PC-3 (cell line): ENCODE measurements around the gene TOPBP1. TPM values are rescaled to one million over a fixed set of nuclear protein-coding genes. Genes with fewer than 3 reads are reported as not detected.

ENCODE experiments used
- ATAC-seq: fragments of 200-7000 bp; cut with Tn5 transposase; 2 replicates; pipeline ENCODE4 v1.9.1; 2020; ENCODE audit warnings: mild to moderate bottlenecking, moderate library complexity
- BruUV-seq: library from RNA; stranded (reverse); fragments of 400-500 nt; replicated peaks from 2 replicates; lab custom pipeline; 2021; lab: Mats Ljungman, UMichigan
- CTCF ChIA-PET: fragments of 300-600 bp; sonication (Branson Sonifier 250); formaldehyde crosslinking; loops from one replicate; lab custom pipeline; 2022; ENCODE audit warnings: antibody characterized with exemption; lab: Charles Lee
- POLR2A ChIA-PET: fragments of 300-600 bp; sonication (Branson Sonifier 250); formaldehyde crosslinking; loops from one replicate; lab custom pipeline; 2022; ENCODE audit warnings: antibody characterized with exemption; ENCODE audit not compliant: unreplicated experiment; lab: Charles Lee
- DNase-seq: peaks from one replicate; pipeline ENCODE4 v3.0.0-alpha.2; 2015
- H2AFZ ChIP-seq: fragments of 300-600 bp; sonication (generic); 2 replicates; pipeline ENCODE4 v1.6.0; 2016; ENCODE audit warnings: antibody characterized with exemption, low read length
- H3F3A ChIP-seq: fragments of 300-600 bp; sonication (generic); one replicate; pipeline ENCODE4 v1.6.0; 2017; ENCODE audit warnings: antibody characterized with exemption, low read length, control low read depth, mild to moderate bottlenecking; ENCODE audit not compliant: unreplicated experiment
- H3K27ac ChIP-seq: fragments of 300-600 bp; sonication (generic); 2 replicates; pipeline ENCODE4 v1.5.1; 2016; ENCODE audit warnings: mild to moderate bottlenecking, low read length
- H3K27me3 ChIP-seq: fragments of 300-600 bp; sonication (generic); 2 replicates; pipeline ENCODE4 v1.6.1; 2016; ENCODE audit warnings: low read length, mixed read lengths
- H3K36me3 ChIP-seq: fragments of 300-600 bp; sonication (generic); 2 replicates; pipeline ENCODE4 v1.6.1; 2016; ENCODE audit warnings: low read depth, mixed run types, low read length, mixed read lengths
- H3K4me1 ChIP-seq: fragments of 300-600 bp; sonication (generic); 2 replicates; pipeline ENCODE4 v1.5.1; 2016; ENCODE audit warnings: low read length; ENCODE audit not compliant: insufficient read depth
- H3K4me2 ChIP-seq: fragments of 300-600 bp; sonication (generic); 2 replicates; pipeline ENCODE4 v1.6.0; 2016; ENCODE audit warnings: low read length
- H3K4me3 ChIP-seq: fragments of 300-600 bp; sonication (generic); 2 replicates; pipeline ENCODE4 v1.5.1; 2016; ENCODE audit warnings: mild to moderate bottlenecking, low read length, mixed read lengths
- H3K79me2 ChIP-seq: fragments of 300-600 bp; sonication (generic); 2 replicates; pipeline ENCODE4 v1.6.1; 2017; ENCODE audit warnings: low read length, mixed read lengths
- H3K9ac ChIP-seq: fragments of 300-600 bp; sonication (generic); 2 replicates; pipeline ENCODE4 v1.6.0; 2016; ENCODE audit warnings: mild to moderate bottlenecking, low read length
- H3K9me2 ChIP-seq: fragments of 300-600 bp; sonication (generic); replicated peaks from 2 replicates; pipeline ENCODE4 v1.6.1; 2016; ENCODE audit warnings: mixed run types, low read length, mixed read lengths
- H3K9me3 ChIP-seq: fragments of 300-600 bp; sonication (generic); 2 replicates; pipeline ENCODE4 v1.6.1; 2016; ENCODE audit warnings: low read length, mixed read lengths
- H4K20me1 ChIP-seq: fragments of 300-600 bp; sonication (generic); 2 replicates; pipeline ENCODE4 v1.6.1; 2016; ENCODE audit warnings: low read length, mixed read lengths
- CTCF ChIP-seq: fragments of 300-600 bp; sonication (generic); conservative IDR thresholded peaks from 2 replicates; pipeline ENCODE4 v1.5.1; 2017; ENCODE audit warnings: antibody characterized with exemption, low read depth, mild to moderate bottlenecking, low read length
- EZH2 ChIP-seq: fragments of 300-600 bp; sonication (generic); IDR thresholded peaks from one replicate; pipeline ENCODE4 v1.6.1; 2017; ENCODE audit warnings: antibody characterized with exemption, mild to moderate bottlenecking, low read length; ENCODE audit not compliant: unreplicated experiment
- EZH2phosphoT487 ChIP-seq: fragments of 300-600 bp; sonication (generic); IDR thresholded peaks from 2 replicates; pipeline ENCODE4 v1.6.1; 2018; ENCODE audit warnings: mild to moderate bottlenecking, antibody characterized with exemption, low read length, borderline replicate concordance
- intact Hi-C: fragments of 100-400 bp; cut with micrococcal nuclease; formaldehyde crosslinking; loops from 2 replicates; pipeline ENCODE4 v1.9.0; 2023
- total RNA-seq: library from RNA; depleted of rRNA; stranded (reverse); fragments of >200 nt; gene quantifications from 2 replicates; pipeline ENCODE4 v1.2.3, GENCODE V29; 2014

TOPBP1 gene
- total RNA-seq, 1 experiment from 2014 or later = 42.4 TPM

- TF ChIP-seq EZH2 = no peak
- no peak for TF ChIP-seq CTCF
- no peak for TF ChIP-seq EZH2phosphoT487
- peaks cover 7% of the 10 kb centered on the region; the same call in 1 of the 2 replicates for H3K4me1 ChIP-seq
- no peaks in the 10 kb centered on the region for H3F3A ChIP-seq
- no peak overlapping the region for H3K9ac ChIP-seq
- peaks cover 48% of the 10 kb centered on the region for H3K36me3 ChIP-seq
- H3K4me2 ChIP-seq = no peak overlapping the region
- H4K20me1 ChIP-seq = no peaks in the 10 kb centered on the region; the same call in 1 of the 2 replicates
- ChIA-PET CTCF (no interaction called here), POLR2A (no interaction called here)
- no TSS peak for BruUV-seq
- H3K9me3 ChIP-seq = no peaks in the 10 kb centered on the region
- H3K27me3 ChIP-seq = no peaks in the 10 kb centered on the region
- DNase-seq = no peak
- peaks cover 27% of the 10 kb centered on the region for H3K79me2 ChIP-seq
- no peak overlapping the region for H2AFZ ChIP-seq
- H3K27ac ChIP-seq = no peak overlapping the region
- no peak overlapping the region for H3K4me3 ChIP-seq
- ATAC-seq = no peak
- intact Hi-C loops = no loop called here
- no peaks in the 10 kb centered on the region for H3K9me2 ChIP-seq
These were observed 5.8 kb downstream of the TOPBP1 start for GRCh38 chr3:133655731-133656515.

GRCh38 chr3:133649486-133650068 lies 12.2 kb downstream of the TOPBP1 start:
- Histone ChIP-seq H3F3A (peaks cover 5% of the 10 kb centered on the region), H3K79me2 (no peaks in the 10 kb centered on the region), H3K9ac (no peak overlapping the region), H3K4me1 (peaks cover 11% of the 10 kb centered on the region), H4K20me1 (no peaks in the 10 kb centered on the region), H3K27me3 (no peaks in the 10 kb centered on the region), H3K36me3 (peaks cover 28% of the 10 kb centered on the region), H3K4me2 (no peak overlapping the region), H3K9me3 (no peaks in the 10 kb centered on the region), H2AFZ (no peak overlapping the region), H3K4me3 (no peak overlapping the region), H3K27ac (no peak overlapping the region), H3K9me2 (no peaks in the 10 kb centered on the region)
- no peak for TF ChIP-seq EZH2
- TF ChIP-seq CTCF = no peak
- TF ChIP-seq EZH2phosphoT487 = no peak
- no peak for ATAC-seq
- ChIA-PET POLR2A (no interaction called here), CTCF (no interaction called here)
- DNase-seq = no peak
- intact Hi-C loops = loop anchor here (10.0 kb wide), 1 partner anchor 195 kb away; no protein-coding TSS in a partner anchor
- no TSS peak for BruUV-seq
